HUES48 (cell line): ENCODE measurements around the gene TMEM233.

Source experiments
- H3K27ac ChIP-seq: one replicate; pipeline ENCODE4 v1.7.0; 2013; ENCODE audit warnings: low read depth, low read length, inconsistent platforms
- H3K27me3 ChIP-seq: 2 replicates; pipeline ENCODE4 v1.6.1; 2013; ENCODE audit warnings: mild to moderate bottlenecking, low read length; ENCODE audit not compliant: control insufficient read depth, insufficient read depth
- H3K36me3 ChIP-seq: 2 replicates; pipeline ENCODE4 v1.6.1; 2013; ENCODE audit warnings: low read length; ENCODE audit not compliant: control insufficient read depth, insufficient read depth
- H3K4me1 ChIP-seq: 2 replicates; pipeline ENCODE4 v1.6.1; 2013; ENCODE audit warnings: mild to moderate bottlenecking, low read length; ENCODE audit not compliant: control insufficient read depth, insufficient read depth
- H3K4me3 ChIP-seq: 2 replicates; pipeline ENCODE4 v1.5.1; 2013; ENCODE audit warnings: mild to moderate bottlenecking, low read depth, low read length
- H3K9ac ChIP-seq: 2 replicates; pipeline ENCODE4 v1.6.1; 2013; ENCODE audit warnings: mild to moderate bottlenecking, low read depth, low read length, moderate library complexity
- H3K9me3 ChIP-seq: 2 replicates; pipeline ENCODE4 v1.6.1; 2013; ENCODE audit warnings: low read length; ENCODE audit not compliant: control insufficient read depth, insufficient read depth

Gene TMEM233

DNA sequence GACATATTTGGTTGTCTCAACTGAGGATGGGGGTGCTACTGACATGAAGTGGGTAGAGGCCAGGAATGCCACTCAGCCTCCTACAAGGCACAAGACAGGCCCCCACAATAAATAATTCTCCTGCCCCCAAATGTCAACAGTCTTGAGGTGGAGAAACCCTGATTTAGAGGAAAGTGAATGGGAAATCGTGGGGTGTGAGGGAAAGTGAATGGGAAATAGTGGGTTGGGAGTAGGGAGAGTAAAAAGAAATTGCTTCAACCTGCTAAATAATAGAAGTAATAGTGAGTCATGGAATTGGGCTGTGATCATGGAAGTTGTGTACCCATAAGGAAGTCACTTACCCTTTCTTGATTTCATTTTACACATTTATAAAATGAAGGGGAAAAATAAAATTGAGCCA is 16.7 kb upstream of the TMEM233 start:
- H3K27ac ChIP-seq: no peak overlapping the region
- no peaks in the 10 kb centered on the region for H3K9me3 ChIP-seq
- no peaks in the 10 kb centered on the region for H3K27me3 ChIP-seq
- no peak overlapping the region for H3K4me3 ChIP-seq
- no peaks in the 10 kb centered on the region for H3K4me1 ChIP-seq
- no peaks in the 10 kb centered on the region for H3K36me3 ChIP-seq
- no peak overlapping the region for H3K9ac ChIP-seq

DNA sequence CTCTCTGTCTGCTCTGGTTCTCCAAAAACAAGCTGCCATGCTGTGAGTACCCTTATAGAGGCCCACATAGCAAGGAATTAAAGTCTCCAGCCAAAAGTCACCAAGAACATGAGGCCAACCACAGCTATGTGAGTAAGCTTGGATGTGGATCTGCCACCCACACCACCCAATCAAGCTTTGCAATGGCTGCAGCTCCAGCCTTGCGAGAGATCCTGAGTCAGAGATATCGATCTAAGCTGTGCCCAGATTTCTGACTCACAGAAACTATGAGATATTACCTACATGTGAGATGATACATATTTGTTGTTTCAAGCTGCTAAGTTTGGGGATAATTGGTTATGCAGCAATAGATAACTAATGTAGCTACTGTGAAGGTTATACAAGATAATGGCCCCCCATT is 15.5 kb upstream of the TMEM233 start:
- Histone ChIP-seq H3K4me3 (no peak overlapping the region), H3K27ac (no peak overlapping the region), H3K36me3 (no peaks in the 10 kb centered on the region), H3K4me1 (no peaks in the 10 kb centered on the region), H3K27me3 (0 out of 2 replicates have a peak, but pooled peaks cover under 1% of the 10 kb centered on the region), H3K9me3 (no peaks in the 10 kb centered on the region), H3K9ac (no peak overlapping the region)

DNA sequence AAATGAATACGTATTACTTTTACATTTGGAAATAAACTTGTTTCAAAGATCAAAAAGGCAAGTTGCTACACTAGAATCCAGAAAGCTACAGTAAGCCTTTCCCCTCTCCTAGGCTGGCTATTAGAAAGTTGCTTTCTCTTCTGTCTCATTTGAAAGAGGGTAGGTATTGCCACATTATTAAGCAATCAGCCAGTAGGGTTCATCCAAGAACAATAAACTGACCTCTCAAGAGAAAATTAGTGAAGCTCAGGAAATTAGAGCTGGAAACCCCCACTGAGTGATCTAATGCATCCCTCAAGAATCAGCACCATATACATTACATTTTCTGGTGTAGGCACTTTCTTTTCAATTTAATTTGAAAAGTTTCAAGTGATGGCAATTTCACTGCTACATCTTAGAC is 4.5 kb upstream of the TMEM233 start:
- Histone ChIP-seq H3K9ac (no peak overlapping the region), H3K36me3 (no peaks in the 10 kb centered on the region), H3K4me1 (no peaks in the 10 kb centered on the region), H3K27me3 (peaks cover 41% of the 10 kb centered on the region), H3K4me3 (no peak overlapping the region), H3K27ac (no peak overlapping the region), H3K9me3 (no peaks in the 10 kb centered on the region)

DNA sequence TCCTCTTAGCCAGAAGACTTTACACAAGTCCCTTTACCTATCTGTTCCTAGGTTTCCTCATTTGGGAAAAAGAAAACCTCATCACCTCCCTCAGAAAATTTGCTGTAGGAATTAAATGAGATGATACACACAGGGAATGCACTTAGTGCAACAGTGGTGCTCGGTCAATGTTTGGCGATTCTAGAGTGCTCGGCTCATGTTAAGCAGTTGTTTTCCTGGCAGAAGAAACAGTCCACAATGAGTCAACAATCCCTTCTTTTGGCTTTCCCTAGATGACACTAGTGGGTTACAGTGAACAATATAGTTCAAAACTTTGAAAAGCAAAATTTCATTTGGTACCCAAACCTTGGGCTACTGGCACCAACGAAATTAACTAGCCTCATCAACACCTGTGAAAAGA is 3.9 kb upstream of the TMEM233 start:
- no peak overlapping the region for H3K4me3 ChIP-seq
- no peak overlapping the region for H3K9ac ChIP-seq
- H3K27ac ChIP-seq: no peak overlapping the region
- peaks cover 46% of the 10 kb centered on the region for H3K27me3 ChIP-seq
- H3K9me3 ChIP-seq: no peaks in the 10 kb centered on the region
- no peaks in the 10 kb centered on the region for H3K4me1 ChIP-seq
- no peaks in the 10 kb centered on the region for H3K36me3 ChIP-seq

DNA sequence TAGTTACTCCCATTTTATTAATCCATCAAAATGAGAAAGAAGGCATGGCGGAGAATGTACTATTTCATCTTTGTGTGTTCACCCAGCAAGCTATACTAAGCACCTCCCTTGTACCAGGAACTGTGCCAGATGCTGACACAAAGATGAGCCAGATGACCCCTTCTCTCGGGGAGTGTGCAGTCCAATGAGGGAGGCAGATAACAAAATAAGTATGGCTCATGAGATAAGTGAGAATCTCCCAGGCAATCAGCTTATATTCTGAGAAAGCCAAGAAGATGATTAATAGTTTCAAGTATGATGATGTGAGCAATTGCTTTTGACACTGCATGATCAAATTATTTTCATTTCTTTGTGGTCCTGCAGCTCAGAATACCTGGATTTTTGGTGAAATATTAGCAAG is 1.3 kb upstream of the TMEM233 start:
- no peak overlapping the region for H3K9ac ChIP-seq
- no peak overlapping the region for H3K27ac ChIP-seq
- no peaks in the 10 kb centered on the region for H3K4me1 ChIP-seq
- no peaks in the 10 kb centered on the region for H3K9me3 ChIP-seq
- H3K4me3 ChIP-seq: no peak overlapping the region
- H3K36me3 ChIP-seq: no peaks in the 10 kb centered on the region
- peaks cover 72% of the 10 kb centered on the region for H3K27me3 ChIP-seq

DNA sequence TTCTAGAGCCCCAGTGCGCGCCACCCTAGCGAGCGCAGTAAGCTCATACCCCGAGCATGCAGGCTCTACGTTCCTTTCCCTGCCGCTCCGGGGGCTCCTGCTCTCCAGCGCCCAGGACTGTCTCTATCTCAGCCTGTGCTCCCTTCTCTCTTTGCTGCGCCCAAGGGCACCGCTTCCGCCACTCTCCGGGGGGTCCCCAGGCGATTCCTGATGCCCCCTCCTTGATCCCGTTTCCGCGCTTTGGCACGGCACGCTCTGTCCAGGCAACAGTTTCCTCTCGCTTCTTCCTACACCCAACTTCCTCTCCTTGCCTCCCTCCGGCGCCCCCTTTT is 791 bp downstream of the TMEM233 start:
- H3K4me3 ChIP-seq: peak overlapping the region; percentile 66
- H3K9ac ChIP-seq: 0 out of 2 replicates have a peak overlapping the region, but pooled peaks have one; percentile 21
- H3K4me1 ChIP-seq: no peaks in the 10 kb centered on the region
- no peak overlapping the region for H3K27ac ChIP-seq
- no peaks in the 10 kb centered on the region for H3K9me3 ChIP-seq
- no peaks in the 10 kb centered on the region for H3K36me3 ChIP-seq
- peaks cover 87% of the 10 kb centered on the region for H3K27me3 ChIP-seq

DNA sequence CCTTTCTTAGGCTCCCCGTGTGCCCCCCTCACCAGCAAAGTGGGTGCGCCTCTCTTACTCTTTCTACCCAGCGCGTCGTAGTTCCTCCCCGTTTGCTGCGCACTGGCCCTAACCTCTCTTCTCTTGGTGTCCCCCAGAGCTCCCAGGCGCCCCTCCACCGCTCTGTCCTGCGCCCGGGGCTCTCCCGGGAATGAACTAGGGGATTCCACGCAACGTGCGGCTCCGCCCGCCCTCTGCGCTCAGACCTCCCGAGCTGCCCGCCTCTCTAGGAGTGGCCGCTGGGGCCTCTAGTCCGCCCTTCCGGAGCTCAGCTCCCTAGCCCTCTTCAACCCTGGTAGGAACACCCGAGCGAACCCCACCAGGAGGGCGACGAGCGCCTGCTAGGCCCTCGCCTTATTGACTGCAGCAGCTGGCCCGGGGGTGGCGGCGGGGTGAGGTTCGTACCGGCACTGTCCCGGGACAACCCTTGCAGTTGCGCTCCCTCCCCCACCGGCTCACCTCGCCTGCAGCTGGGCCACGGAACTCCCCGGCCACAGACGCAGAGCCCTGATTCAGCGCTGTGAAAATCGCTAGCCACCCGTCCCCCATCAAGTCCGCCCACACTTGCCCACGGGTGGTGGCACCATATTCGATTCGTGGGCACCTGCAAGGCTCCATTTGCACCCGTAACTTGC is 1.3 kb downstream of the TMEM233 start:
- Histone ChIP-seq H3K4me1 (no peaks in the 10 kb centered on the region), H3K27ac (no peak overlapping the region), H3K4me3 (peak overlapping the region; percentile 66), H3K36me3 (no peaks in the 10 kb centered on the region), H3K9ac (no peak overlapping the region), H3K9me3 (no peaks in the 10 kb centered on the region), H3K27me3 (peaks cover 88% of the 10 kb centered on the region)

DNA sequence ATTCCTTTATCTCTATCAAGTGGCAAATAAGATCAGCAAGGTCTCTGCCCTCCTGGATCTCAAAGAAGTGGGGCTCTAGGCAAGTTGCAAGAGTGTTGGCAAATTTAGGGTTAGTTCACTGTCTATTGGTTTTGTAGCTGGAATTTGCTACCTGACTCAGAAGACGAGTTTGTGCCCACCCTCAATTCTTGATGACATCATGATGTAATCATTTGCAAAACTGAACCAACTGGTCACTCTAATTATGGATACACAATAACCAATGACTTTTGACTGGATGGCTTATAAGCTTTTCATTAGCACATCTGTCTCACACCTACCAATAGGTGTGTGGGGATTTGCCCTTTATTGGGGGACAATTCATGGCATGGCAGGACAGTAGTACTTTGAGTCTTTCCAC is 4.6 kb downstream of the TMEM233 start:
- no peaks in the 10 kb centered on the region for H3K9me3 ChIP-seq
- H3K36me3 ChIP-seq: no peaks in the 10 kb centered on the region
- no peak overlapping the region for H3K4me3 ChIP-seq
- peaks cover 60% of the 10 kb centered on the region for H3K27me3 ChIP-seq
- no peak overlapping the region for H3K9ac ChIP-seq
- no peaks in the 10 kb centered on the region for H3K4me1 ChIP-seq
- H3K27ac ChIP-seq: no peak overlapping the region

DNA sequence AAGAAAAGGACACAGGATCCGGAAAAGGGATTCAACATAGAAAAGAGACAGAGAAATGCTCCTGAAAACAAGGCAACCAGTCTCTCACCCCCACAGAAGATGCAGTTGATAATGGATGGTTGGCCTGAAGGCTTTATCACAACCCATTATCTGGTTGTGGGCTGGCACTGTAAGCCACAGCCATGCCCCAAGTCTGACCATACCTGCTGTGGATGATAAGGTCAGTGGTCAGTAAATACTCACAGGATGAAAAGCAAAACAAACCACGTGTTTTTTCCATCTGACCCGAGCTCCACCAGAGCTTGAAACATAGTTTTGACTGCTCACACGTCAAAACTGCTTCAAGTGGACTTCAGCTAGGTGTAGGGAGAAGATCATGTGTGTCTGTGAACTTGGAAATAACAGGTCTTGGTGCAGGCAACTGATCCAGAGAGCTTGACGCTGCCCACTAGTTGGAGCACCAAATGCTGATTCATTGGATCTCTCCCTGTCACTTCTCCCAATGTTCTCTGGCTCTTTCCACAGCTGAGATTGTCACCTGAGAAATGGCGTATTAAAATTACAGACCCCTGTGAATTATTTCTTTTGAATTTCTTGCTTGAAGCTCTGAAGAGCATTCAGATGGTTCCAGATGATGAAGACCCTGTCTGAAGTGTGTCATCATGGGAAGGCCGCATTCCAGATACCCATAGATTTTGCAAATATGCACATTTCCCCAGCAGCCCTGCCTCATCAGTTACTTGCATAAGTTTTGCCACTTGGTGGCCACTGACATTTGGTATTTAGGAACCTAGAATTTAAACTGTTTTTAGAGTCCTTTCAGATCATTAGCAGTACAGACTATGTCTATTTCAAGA is 8.5 kb downstream of the TMEM233 start:
- H3K4me1 ChIP-seq: no peaks in the 10 kb centered on the region
- H3K27ac ChIP-seq: no peak overlapping the region
- no peaks in the 10 kb centered on the region for H3K36me3 ChIP-seq
- no peaks in the 10 kb centered on the region for H3K9me3 ChIP-seq
- H3K4me3 ChIP-seq: no peak overlapping the region
- peaks cover 20% of the 10 kb centered on the region for H3K27me3 ChIP-seq
- no peak overlapping the region for H3K9ac ChIP-seq

DNA sequence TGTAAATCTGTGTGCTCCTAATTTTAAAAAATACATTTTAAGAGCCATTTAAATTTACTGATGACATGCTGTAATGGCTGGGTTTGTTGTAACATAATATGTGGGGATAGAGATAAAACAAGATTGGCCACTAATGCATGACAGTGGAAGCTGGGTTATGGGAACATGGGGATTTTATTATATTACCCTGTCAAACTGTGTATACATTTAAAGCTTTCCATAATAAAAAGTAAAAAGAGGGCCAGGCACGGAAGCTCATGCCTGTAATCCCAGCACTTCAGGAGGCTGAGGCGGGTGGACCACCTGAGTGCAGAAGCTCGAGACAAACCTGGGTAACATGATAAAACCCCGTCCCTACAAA is 9.1 kb downstream of the TMEM233 start:
- no peak overlapping the region for H3K27ac ChIP-seq
- H3K4me1 ChIP-seq: no peaks in the 10 kb centered on the region
- no peak overlapping the region for H3K9ac ChIP-seq
- no peaks in the 10 kb centered on the region for H3K9me3 ChIP-seq
- no peaks in the 10 kb centered on the region for H3K36me3 ChIP-seq
- peaks cover 14% of the 10 kb centered on the region for H3K27me3 ChIP-seq
- no peak overlapping the region for H3K4me3 ChIP-seq

DNA sequence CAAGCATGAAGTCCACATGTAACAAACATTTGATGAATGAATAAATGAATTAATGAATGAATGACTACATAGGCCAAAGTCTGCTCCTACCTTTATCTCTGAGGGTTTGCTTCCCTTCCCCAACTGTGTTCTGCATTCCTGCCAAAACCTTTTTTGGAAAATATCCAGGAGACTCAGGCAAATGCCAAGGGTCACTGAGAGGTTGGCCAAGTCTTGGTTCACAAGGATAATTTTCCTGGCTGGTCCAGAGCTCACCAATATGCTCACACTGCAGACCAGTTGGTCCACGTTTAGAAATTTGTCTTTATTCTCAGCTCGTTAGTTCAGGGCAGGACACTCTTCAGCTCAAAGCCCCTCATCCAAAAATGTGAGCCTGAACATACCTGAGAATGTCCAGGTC is 10.2 kb downstream of the TMEM233 start:
- no peak overlapping the region for H3K4me3 ChIP-seq
- no peaks in the 10 kb centered on the region for H3K36me3 ChIP-seq
- no peak overlapping the region for H3K9ac ChIP-seq
- H3K9me3 ChIP-seq: no peaks in the 10 kb centered on the region
- H3K27me3 ChIP-seq: peaks cover 4% of the 10 kb centered on the region; the same call in 1 of the 2 replicates
- no peak overlapping the region for H3K27ac ChIP-seq
- no peaks in the 10 kb centered on the region for H3K4me1 ChIP-seq
